NCI-H1417 treated with DMSO at 0.1 percent for 48 hours (cell line): ENCODE results near the gene KRTAP10-5.
A peak's percentile ranks its signal among the peaks of the same experiment; 100 is the strongest.
"Not testable (repeated sequence)": the region's sequence is repeated elsewhere in the genome, so short reads cannot be mapped to it uniquely, and the experiment has no call there.

ENCODE experiments used
- DNase-seq: peaks from one replicate; lab custom pipeline; 2025; lab: John Stamatoyannopoulos, UW

KRTAP10-5 gene

DNA sequence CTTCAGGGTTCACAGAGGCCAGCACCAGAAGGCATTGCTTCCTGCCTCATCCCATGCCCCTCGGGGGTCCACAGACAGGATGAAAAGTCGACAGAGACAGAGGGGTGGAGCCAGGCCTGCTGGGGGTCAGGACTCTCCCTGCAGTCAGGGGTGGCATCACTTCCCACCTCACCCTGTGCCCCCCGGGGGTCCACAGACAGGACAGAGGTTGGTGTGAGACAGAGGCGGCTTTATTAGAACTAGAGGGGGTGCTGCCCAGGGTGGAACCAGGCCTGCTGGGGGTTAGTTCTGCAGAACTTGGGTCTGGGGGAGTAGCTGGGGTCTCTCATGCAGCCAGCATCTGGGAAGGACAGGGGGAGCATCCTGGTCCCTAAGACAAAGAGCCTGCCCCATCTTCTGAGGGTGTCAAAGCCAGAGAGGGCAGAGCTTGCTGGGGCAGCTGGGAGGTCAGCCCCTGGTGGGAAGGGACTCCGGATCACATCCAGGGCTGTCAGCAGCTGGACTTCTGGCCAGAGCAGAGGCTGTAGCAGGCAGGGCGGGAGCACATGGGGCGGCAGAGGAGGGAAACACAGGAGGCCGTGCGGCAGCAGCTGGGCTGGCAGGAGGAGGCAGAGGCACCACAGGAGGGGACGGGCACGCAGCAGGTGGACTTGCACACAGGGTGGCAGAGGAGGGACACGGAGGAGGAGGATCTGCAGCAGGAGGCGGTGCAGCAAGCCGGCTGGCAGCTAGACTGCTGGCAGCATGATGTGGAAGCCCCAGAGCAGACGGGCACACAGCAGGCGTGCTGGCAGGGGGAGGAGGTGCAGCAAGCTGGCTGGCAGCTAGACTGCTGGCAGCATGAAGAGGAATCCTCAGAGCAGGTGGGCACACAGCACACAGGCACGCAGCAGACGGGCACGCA is 10.7 kb upstream of the KRTAP10-5 start:
- not testable (repeated sequence) for DNase-seq

DNA sequence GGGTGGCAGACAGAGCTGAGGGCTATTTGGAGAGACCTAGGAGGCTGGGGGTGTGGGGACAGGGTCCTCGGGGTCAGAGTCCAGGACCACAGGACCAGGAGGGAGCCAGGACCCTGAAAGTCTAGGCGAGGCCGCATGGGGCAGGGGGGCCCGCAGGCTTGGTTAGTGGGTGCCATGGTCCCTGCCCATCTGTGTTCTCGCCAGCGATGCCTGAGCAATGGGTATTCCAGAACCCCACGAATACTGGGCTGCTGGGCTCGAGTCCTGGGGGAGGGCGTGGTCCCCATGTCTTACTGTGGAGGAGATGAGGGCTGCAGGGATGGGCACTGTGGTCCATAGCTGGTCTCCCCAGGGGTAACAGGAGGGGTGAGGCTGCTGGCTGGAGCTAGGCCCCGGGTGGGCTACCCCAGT is 9.9 kb upstream of the KRTAP10-5 start:
- DNase-seq = no peak

DNA sequence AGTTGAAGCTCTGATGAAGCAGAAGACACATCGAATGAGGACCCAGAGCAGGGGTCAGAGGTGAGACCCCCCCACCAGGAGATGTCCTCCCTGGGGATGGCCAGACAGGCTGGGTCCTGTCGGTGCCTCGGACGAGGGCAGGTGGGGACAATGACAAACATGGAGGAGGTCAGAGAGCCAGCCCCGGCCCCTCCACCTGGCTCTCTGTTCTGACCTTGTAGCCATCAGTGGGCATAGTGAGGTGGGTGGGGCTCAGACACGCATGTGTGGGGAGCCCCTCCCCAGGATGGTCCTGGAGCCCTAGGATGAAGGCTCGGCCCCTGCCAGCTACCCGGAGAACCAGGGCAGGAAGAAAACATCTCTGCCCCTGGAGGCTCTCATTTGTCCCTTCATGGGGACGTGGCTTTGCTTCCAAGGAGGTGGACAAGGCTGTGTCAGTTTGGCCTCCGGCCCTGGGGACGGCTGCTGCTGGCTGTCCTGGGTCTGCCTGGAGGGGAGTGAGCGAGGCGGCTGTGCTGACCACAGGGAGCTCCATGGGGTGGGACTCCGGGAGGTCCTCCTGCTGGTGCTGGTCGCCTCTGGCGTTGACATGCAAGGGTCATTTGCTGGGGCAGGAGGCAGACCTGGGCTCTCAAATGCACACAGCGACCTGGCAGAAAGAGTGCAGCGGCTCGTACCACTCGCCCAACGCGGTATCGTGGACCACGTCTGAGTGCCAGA is 9.3 kb upstream of the KRTAP10-5 start:
- DNase-seq = no peak

DNA sequence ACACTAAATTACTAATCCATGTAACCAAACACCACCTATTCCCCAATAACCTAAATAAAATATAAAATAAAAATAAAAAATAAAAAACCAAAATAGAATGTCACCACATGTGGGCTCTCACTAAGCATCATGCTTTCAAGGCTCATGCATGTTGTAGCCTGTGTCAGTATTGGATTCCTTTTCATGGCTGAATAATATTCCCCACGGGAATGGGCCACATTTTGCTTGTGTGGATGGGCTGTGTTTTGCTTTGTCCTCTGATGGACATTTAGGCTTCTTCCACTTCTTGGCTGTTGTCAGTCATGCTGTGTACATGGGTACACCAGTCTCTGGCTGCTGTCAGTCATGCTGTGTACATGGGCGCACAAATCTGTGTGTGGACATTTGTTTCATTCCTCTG is 8.7 kb upstream of the KRTAP10-5 start:
- DNase-seq = no peak

DNA sequence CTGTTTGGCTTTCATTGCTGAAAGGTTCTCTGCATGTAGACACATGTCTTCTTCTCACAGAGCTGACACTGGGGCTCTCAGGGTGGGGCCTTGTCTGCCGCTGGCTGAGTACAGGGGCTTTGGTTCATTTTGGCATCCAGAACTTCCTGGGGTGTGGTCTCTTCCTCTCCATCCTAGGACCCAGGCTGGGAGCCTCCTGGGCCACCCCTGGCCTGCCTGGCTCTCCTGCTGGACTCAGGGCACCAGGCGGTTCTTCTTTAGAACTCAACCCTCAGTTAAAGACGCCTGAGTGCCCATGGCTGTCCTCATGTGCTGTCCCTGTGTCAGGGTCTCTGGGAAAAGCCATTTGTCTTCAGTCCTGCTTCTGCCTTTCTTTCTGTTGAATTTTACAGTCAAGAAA is 5.5 kb upstream of the KRTAP10-5 start:
- DNase-seq = no peak

DNA sequence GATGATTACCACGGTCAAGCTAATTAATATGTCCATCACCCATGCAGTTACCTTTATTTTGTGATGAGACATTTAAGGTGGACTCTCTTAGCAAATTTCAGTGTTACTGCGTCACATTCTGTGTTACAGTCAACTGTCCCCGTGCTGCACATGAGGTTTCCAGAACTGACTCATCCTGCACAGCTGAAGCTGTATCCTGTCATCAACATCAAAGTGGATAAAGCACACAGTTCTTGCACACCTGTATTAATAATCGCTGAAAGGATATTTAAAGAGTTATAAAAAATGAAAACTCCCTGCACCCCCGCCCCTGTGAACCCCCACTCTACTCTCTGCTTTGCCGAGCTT is 3.4 kb upstream of the KRTAP10-5 start:
- DNase-seq = peak; percentile 80

DNA sequence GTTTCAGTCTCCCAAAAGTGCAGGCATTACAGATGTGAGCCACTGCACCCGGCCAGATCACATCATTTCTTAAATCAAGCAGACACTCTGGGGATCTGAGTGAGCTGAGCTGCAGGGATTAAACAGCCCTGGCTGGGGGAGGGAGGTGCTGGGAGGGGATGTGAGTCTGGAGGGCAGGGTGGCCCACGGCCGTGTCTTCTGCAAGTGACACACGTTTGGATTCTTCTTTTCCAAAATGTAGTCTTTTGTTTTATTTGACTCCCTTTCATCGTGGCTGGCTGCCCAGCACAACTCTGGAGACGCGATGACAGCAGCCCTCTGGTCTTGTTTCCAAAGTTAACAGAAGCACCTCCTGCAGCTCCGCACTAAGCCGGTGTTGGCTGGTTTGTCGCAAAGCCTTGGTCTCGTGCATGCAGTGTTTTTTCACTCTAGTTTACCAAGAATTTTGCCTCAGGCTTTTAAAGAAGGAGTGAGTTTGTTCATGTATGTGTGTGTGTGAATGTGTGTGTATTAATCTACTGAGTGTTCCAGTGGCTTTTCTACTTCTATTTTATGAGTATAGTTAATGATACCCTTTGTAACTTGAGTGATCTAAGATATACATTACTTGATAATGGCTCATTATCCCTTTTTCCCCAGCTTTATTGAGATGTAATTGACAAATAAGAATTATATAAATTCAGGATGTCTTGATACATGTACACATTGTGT is 2.8 kb upstream of the KRTAP10-5 start:
- DNase-seq = peak; percentile 80

DNA sequence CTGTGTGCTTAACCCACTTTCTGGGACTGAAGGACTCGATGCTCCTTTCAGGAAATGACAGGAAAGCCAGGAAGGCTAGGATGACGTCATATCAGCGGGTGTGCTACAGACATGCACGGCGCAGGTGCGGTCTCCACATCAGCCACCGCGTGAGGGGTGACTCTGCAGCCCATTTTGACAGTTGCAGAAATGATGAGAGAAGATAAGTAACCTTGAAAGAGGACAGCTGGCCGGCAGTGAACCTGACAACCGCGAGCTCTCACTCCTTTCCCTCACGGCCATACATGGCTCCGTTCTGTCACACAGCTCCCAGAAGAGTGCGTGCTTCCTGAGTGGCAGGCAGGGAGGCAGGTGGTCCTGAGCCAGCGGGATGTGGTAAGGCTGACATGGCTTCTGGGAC is 1.7 kb upstream of the KRTAP10-5 start:
- no peak for DNase-seq

DNA sequence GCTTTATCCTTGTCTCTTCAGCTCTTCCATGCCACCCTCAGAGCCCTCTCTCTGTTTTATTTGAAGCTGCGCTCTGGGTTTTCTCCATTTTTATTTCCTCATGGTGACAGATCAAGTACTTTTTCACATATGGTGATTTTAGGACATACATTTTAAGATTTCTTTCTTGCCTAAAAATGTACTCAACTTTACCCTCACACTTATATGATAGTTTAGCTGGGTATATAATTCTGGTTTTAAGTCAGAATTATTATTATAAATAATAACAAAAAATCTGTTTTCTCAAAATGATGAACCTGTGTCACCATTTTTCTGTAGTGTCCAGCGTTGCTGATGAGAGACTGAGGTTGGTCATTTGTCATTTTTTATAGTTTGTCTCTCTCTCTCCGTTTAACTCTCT is 754 bp upstream of the KRTAP10-5 start:
- DNase-seq = no peak

DNA sequence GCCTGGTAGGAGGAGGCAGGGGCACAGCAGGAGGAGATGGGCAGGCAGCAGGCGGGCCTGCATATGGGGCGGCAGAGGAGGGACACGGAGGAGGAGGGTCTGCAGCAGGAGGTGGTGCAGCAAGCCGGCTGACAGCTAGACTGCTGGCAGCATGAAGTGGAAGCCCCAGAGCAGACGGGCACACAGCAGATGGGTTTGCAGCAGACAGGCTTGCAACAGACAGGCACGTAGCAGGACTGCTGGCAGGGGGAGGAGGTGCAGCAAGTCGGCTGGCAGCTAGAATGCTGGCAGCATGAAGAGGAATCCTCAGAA is 615 bp downstream of the KRTAP10-5 start:
- DNase-seq = no peak

DNA sequence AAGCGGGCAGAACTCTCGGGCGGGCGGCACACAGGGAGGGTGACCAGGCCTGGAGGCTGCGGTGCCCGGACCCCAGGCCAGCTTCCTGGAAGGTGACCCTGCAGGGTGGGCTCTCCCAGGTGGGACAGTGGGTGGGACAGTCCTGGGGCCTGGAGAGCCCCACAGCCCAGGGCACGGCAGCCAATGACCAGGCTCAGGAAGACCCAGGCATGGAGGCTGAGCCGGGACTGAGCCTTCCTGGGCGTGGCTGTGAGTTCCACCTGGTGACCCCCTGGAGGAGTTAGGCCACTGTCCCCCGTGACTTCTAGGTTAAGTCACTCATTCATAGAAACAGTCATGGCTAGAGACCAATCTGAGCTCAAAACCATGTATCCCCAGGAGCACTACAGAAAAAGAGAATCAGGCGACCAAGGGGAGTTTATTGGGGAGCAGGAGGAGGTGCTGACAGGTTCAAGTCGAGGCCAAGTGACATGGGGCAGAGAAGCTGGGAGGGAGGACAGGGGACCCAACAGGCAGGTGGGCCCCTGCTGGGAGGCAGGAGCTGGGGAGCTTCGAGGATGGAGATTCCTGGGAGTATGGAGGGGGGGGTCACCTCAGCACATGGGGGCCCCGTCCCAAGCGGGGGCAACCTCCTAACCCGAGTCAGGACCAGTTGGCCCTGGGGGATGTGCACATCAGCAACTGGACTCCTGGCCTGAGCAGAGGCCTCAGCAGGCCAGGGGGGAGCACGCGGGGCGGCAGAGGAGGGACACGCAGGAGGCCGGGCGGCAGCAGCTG is 1.2 kb downstream of the KRTAP10-5 start:
- DNase-seq = no peak

DNA sequence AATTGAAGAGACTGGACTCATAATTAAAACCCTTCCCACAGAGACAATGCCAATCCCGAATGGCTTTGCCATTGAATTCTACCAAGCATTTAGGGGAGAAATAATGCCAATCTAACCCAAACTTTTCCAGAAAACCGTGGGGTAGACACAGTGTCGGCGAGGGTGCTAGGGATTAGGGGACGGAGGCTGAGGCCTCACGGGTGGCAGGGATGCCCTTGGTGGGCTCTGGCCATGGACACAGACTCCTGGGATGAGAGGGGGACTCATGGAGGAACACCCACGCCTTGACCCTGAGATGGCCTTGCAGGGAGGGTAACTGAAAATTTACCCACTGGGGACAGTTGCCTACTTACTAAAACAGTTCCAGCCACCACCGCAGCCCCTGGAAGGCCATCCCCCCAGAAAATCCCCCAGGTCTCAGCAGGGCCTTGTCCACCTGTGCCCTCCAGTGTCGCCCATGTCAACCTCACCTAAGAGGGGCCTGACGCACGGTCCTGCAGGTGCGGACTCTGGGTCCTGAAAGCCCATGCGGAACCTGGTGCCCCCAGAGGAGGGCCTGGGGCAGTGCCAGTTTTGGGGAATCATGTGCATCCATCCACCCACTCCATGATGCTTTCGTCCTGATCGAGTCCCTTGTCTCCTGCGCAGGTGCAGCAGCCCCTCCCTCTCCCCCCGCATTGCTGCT is 1.9 kb downstream of the KRTAP10-5 start:
- DNase-seq = no peak

DNA sequence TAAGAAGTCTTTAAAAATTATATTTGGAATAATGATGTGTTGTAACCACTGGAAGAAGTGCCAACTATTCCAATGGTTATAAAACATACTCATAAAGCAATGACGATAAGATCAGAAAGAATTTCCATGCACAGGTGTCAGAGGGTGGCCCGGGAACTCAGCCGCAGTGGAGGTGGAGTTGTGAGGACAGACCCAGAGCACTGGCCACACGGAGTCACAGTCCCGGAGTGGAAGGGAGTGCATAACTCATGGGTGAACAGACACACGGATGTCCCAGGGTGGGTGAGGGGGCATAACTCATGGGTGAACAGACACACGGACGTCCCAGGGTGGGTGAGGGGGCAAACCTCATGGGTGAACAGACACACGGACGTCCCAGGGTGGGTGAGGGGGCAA is 4.4 kb downstream of the KRTAP10-5 start:
- no peak for DNase-seq

DNA sequence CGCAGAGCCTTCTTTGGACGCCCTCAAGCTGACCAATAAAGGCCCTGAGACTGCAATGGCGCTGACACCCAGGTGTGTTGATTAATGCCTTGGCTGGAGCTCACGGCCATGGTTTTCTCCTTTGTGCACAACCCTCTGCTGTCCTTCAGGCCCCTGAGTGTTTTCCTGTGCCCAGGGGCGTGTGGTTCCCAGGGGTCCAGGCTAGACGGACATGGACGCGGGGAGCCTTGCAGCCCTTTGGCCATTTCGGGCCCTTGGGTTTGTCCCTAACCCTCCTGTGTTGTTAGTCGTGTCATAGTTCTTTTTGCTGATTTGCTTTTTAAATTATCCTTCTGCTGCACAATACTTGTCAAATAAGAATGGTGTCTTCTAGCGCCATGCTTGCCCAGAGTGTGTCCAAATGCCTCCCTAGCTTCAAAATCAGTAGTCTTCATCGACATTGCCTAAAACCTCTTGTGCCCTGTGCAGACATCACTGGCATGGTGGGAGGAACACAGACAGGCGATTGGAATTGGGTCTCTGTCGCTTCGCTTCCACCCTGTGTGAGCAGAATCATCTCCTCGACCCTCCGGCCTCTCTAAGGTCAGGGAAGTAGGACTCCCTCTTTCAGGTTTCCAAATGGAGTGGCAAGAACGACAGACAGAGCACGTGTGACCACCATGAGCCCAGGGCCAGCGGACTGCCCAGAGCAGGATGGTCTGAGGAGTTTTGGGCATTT is 4.9 kb downstream of the KRTAP10-5 start:
- DNase-seq = no peak

DNA sequence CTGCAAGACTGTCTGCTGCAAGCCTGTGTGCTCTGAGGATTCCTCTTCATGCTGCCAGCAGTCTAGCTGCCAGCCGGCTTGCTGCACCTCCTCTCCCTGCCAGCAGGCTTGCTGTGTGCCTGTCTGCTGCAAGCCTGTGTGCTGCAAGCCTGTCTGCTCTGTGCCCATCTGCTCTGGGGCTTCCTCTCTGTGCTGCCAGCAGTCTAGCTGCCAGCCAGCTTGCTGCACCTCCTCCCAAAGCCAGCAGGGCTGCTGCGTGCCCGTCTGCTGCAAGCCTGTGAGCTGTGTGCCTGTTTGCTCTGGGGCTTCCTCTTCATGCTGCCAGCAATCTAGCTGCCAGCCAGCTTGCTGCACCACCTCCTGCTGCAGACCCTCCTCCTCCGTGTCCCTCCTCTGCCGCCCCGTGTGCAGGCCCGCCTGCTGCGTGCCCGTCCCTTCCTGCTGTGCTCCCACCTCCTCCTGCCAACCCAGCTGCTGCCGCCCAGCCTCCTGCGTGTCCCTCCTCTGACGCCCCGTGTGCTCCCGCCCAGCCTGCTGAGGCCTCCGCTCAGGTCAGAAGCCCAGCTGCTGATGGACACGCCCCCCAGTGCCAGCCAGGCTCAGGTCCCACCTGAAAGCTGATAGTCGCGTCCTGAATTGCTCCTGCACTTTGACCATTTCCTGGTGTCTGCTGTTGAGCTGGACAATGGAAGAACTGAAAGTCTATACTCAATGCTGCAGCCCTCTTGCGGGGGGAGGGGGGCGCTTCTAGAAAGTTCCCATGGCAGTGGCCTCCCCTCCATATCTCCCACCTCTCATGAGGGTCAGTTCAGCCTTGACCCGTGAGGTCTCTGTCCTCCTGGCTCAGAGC is 5.7 kb downstream of the KRTAP10-5 start:
- DNase-seq = no peak

DNA sequence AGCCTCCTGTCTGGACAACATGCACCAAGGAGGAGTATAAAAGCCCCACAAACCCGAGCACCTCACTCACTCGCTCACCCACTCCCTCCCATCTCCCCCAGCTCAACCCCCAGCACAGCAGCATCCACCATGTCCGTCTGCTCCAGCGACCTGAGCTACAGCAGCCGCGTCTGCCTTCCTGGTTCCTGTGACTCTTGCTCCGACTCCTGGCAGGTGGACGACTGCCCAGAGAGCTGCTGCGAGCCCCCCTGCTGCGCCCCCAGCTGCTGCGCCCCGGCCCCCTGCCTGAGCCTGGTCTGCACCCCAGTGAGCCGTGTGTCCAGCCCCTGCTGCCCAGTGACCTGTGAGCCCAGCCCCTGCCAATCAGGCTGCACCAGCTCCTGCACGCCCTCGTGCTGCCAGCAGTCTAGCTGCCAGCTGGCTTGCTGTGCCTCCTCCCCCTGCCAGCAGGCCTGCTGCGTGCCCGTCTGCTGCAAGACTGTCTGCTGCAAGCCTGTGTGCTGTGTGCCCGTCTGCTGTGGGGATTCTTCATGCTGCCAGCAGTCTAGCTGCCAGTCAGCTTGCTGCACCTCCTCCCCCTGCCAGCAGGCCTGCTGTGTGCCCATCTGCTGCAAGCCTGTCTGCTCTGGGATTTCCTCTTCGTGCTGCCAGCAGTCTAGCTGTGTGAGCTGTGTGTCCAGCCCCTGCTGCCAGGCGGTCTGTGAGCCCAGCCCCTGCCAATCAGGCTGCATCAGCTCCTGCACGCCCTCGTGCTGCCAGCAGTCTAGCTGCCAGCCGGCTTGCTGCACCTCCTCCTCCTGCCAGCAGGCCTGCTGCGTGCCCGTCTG is 6.6 kb downstream of the KRTAP10-5 start, which contains the start of gene KRTAP10-4:
Gene KRTAP10-4 (plus strand): TSS at position 100 of the 827 bp plus-strand sequence. CDS start 30 bp downstream, at position 130.
- not testable (repeated sequence) for DNase-seq

DNA sequence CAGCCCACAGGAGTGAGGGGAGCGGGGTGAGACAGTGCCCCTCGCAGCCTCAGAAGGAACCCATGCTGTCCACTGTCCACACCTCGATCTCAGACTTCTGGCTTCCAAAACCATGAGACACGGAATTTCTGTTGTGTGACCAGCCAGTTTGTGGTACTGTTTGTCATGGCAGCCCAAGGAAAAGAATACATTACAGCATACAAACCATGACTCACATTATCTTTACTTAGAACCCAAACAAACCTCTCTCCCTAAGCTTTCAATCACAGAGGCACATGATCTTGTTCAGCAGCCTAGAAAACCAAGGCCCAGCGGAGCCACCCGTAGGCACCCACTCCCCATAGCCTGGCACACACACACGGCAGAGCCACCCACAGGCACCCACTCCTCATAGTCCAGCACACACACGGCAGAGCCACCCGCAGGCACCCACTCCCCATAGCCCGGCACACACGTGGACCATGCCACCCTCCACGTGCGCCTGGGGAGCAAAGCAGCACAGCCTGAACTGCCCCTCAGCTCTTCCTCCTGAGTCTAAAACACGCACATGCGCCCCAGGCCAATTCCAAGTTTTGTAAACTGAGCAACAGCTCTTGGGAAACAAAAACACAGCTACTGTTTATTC is 7.3 kb downstream of the KRTAP10-5 start:
- DNase-seq = no peak
